Loucy (cell line): Measurements from ENCODE around the gene SLC2A4.

Experiments used
- CTCF ChIP-seq: fragments of 200-600 bp; sonication (generic); conservative IDR thresholded peaks from 2 replicates; pipeline ENCODE4 v1.5.1; 2014; ENCODE audit warnings: mild to moderate bottlenecking, antibody characterized with exemption, low read length
- EZH2phosphoT487 ChIP-seq: fragments of 200-600 bp; IDR thresholded peaks from 2 replicates; pipeline ENCODE4 v1.6.1; 2018; ENCODE audit warnings: antibody characterized with exemption, mild to moderate bottlenecking, moderate library complexity, borderline replicate concordance

GRCh38 chr17:7249214-7249613, 32.3 kb upstream of the SLC2A4 start:
- no peak for TF ChIP-seq CTCF
- no peak for TF ChIP-seq EZH2phosphoT487
